Stimulated activated CD4-positive, alpha-beta T cell treated with anti-CD3 and anti-CD28 coated beads, Interleukin-4, amount 100 ng/mL, for 24 hours (primary cell): ENCODE data around the gene INHBC.
A peak's percentile ranks its signal among the peaks of the same experiment; 100 is the strongest.
"Not testable (repeated sequence)": the region's sequence is repeated elsewhere in the genome, so short reads cannot be mapped to it uniquely, and the experiment has no call there.

Experiments used
- DNase-seq: peaks from one replicate; pipeline ENCODE4 v3.0.0-alpha.2; 2020

The INHBC gene

DNA sequence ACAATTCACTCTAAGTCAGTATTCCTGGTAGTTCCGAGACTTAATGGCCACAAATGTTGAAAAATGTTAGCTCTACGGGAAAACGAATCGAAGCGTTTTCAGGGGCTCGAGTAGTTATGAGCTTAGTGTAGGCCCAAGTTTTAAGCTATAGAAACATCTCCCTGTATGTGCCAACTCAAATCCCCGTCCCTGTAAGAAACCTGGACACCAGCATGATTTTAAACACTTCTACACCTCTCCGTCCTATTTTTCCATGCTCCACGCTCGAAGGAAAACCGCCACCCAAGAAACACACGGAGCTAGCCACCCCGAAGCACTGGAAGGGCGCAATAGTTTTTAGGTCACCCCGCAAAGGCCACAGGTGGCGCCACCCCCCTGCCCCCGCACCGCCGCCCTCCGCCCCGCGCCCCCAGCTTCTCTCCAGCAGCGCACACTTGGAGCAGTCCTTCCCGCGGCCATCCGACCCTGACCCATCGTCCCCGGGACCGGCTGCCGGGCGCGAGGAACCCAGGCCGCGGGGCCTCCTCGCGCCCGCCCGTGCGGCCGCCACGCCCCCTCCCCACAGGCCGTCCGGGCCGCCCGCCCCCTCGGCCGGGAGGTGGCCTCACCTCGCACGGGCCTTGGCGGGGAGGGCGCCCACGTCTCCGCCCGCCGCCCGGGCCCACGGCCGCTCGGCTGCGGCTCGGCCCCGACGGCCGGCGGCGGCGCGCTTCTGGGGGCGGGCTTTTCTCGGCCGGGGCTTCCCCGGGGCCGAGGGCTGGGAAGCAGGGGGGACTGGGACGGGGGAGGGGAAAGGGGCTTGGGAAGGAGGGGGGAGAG is 4.3 kb upstream of the INHBC start:
- DNase-seq, result no peak

GRCh38 chr12:57430931-57431566 is 3.5 kb upstream of the INHBC start, which contains the start of gene R3HDM2:
Gene R3HDM2 (minus strand): TSS chr12:57431043. CDS start chr12:57310428, 120,615 bp downstream.
- DNase-seq, result peak; percentile 96

DNA sequence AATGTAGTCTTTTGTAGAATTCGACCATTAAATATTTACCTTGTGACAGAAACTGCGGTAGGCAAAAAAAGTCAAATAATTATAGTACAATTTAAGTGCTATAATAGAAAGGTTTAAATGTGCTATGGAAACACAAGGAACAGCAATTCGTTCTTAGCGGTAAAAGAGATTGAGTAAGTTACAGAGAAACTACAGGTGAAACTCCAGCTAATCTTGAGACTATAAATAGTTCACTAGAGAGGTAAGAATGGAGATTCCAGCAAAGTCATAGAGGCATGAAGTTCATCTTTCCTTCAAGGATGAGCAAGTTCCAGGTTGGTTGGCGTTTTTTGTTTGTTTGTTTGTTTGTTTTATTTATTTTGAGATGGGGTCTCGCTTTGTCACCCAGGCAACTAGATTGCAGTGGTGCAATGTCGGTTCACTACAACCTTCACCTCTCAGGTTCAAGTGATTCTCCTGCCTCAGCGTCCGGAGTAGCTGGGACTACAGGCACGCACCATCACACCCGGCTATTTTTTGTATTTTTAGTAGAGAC is 2.9 kb upstream of the INHBC start:
- no peak for DNase-seq

DNA sequence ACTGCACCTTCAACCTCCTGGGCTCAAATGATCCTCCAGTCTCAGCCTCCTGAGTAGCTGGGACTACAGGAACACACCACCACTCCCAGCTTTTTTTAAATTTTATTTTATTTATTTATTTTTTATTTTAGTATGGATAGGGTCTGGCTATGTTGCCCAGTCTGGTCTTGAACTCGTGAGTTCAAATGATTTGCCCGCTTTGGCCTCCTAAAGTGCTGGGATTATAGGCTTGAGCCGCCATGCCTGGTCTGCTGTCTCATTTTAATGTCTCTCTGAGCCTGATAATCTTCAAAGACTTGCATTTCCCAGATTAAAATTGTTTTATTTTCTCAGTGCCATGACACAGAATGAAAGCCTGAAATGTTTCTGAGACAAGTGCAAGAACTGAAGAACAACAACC is 1.2 kb upstream of the INHBC start:
- no peak for DNase-seq

GRCh38 chr12:57435293-57435692 is 709 bp downstream of the INHBC start:
- DNase-seq, result no peak

- DNase-seq, result no peak
These were observed 3.8 kb downstream of the INHBC start for GRCh38 chr12:57438400-57438799.

GRCh38 chr12:57439762-57440266 is 5.2 kb downstream of the INHBC start:
- DNase-seq, result no peak

GRCh38 chr12:57441393-57441792 is 6.8 kb downstream of the INHBC start:
- DNase-seq, result not testable (repeated sequence)

DNA sequence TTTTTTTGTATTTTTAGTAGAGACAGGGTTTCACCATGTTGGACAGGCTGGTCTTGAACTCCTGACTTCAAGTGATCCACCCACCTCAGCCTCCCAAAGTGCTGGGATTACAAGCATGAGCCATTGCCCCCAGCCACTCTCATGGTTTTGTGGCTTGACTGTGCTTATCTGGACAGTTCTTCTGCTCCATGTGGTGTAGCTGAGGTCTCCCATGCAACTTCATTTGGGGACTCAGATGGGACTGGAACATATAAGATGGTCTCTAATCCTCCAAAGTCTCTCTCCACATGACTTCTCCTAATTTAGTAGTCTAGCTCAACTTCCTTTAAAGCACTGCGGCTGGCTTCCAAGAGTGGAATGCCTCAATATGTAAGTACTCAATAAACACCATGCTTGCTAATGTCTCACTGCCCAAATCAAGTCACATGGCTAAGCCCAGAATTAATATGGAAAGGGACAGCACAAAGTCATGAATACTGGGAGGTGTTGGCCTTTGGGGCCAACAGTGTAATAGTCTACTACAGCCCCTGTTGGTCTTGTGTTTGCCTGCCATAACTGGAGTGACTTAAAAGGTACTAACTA is 7.4 kb downstream of the INHBC start:
- DNase-seq, result no peak

DNA sequence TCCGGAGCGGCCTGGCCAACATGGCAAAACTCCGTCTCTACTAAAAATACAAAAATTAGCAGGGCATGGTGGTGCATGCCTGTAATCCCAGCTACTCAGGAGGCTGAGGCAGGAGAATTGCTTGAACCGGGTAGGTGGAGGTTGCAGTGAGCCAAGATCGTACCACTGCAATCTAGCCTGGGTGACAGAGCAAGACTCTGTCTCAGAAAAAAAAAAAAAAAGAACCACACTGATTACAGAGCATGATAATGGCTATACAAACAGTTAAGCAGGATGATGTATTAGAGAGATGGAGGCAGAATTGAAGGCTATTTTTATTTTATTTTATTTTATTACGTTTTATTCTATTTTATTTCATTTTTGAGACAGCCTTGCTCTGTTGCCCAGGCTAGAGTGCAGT is 9.8 kb downstream of the INHBC start:
- DNase-seq, result not testable (repeated sequence)

GRCh38 chr12:57444744-57445143 is 10.2 kb downstream of the INHBC start:
- DNase-seq, result no peak

DNA sequence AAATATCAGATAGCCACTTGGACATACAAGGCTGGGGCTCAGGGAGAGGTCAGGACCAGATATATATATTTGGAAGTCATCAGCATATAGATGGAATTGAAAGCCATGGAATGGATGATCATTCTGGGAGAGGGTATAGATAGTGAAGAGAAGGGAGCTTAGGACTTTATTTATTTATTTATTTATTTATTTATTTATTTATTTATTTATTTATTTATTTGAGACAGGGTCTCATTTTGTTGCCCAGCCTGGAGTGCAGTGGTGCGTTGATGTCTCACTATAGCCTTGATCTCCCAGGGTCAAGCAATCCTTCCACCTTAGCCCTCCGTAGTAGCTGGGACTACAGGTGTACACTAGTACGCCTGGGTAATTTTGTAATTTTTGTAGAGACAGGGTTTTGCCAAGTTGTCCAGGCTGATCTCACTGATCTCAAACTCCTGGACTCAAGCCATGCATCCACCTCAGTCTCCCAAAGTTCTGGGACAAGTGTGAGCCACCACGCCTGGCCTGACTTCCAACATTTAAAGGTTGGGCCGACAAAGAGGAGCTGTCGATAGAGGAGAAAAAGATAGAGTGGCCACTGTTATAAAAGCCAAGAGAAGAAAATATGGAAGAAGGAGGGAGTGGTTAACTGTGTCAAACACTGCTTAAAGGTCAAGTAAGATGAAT is 11.8 kb downstream of the INHBC start:
- no peak for DNase-seq

DNA sequence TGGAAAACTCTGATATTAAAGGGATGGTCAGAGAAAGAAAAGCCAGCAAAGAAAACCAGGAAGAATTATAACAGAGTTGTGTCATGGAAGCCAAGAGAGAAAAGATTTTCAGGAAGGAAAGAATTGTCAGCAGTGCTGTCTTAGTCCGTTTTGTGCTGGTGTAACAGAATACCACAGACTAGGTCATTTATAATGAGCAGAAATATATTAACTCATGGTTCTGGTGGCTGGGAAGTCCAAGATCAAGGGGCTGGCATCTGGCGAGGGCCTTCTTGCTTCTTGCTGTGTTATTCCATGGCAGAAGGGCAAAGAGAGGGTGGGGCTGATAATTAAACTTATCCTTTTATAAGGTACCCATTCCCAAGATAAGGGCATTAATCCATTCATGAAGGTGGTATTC is 14.1 kb downstream of the INHBC start:
- DNase-seq, result no peak

DNA sequence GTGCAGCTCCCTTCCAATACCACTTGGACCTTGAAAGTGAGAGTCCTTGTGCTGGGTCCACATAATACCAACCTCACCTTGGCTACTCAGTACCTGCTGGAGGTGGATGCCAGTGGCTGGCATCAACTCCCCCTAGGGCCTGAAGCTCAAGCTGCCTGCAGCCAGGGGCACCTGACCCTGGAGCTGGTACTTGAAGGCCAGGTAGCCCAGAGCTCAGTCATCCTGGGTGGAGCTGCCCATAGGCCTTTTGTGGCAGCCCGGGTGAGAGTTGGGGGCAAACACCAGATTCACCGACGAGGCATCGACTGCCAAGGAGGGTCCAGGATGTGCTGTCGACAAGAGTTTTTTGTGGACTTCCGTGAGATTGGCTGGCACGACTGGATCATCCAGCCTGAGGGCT is 14.8 kb downstream of the INHBC start:
- DNase-seq, result no peak

- no peak for DNase-seq
These were observed 15.5 kb downstream of the INHBC start for GRCh38 chr12:57450057-57450456.

DNA sequence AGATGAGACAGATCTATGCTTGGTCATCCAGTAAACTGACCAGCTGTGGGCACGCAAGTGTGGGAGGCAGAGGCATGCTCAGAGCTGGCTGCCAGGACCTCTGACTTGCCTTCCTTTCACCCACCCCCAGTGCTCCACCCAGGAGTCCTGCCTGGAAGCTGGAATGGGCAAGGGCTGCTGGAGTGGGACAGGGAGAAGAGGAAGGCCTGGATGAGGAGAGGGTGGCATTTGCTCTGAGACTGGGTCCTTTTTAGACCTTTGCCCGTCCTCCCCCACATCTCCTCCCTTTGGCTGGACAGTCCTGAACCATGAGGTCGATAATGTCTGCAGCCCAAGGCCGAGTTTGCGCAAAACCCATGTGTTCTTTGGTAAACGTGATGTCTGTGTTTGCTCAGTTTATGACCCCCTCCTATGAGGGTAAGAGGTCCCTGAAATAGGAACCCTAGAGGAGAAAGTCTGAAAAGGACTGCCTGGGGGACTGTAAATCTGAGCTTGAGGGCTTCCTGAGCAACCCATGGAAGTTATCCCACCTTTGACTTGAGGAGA is 16.7 kb downstream of the INHBC start:
- DNase-seq, result no peak

DNA sequence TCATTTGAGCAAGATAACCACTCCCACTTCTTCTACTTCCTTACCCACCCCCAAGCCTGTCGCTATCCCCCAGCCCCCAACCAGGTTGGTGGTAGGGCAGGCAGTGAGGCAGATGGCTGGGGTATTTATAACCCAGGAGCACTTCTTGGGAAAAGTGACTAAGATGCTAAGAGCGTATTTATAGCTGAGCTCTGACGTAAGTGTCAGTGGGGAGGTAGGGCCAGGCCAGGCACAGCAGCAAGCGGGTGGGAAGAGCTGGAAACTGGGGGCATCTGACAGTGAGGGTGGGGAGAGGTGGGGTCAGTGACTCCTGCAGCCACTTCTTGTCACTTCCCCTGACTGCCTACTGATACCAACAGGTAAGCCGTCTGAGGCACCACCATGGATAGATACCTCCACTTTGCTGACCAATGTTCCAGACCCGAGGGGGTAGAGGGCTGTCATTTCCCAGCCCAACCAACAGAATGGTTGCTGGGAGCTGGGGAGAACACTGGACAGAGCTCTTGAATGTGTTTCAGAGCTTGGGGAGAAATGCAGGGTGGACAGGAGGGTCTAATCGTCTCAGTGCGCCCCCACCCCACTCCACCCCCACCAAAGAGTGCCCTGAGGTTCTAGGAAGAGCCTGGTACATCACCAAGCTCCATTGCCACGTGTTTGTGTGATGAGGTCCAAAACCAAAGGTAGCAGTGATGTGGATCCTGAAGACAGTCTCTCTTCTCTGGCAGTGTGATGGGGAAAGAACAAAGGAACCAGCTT is 17.8 kb downstream of the INHBC start:
- DNase-seq, result no peak

GRCh38 chr12:57452937-57453509 is 18.4 kb downstream of the INHBC start:
- DNase-seq, result peak; percentile 63

GRCh38 chr12:57454213-57454565 is 19.6 kb downstream of the INHBC start:
- no peak for DNase-seq

DNA sequence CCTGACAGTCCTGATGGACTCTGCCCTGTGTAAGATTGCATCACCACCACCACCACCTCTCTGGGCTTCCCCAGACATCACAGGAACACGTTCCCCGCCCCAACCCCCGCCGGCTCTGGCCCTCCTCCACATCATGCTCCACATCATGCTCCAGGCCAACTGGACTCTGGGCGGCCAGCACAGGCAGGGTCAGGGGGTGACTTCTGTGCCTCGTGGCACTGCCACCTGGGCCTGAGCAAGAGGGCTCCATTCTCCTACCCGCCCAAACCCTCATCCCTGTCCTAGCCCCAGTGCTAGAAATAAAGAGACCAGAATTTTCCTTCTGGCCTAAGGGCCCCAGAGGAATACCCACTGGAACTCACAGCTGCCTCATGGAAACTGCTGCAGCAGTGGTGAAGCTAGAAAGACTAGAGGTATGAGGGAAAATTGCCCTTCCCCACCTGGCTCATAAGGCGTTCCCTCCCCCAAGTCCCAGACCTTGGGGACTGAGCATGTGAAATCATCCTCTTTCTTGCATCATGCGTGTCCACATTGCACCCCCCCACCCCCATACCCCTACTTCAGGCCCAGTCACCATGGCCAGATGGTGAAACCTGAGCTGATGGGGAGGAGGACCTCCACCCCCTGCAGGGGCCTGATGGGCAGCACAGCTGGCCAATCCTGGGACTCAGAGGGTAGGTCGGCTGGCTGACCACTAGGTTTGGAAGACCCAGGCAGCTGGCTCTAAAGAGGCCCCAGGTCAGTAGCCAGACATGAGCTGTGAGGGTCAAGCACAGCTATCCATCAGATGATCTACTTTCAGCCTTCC is 20.2 kb downstream of the INHBC start, which contains the start of gene INHBE:
Gene INHBE, plus strand, starts transcription at position 742 of the 808 bp plus-strand sequence. CDS start 230 bp downstream, outside the sequence.
- no peak for DNase-seq
